K562 (cell line): ENCODE data around the gene SPATA2. TPM values are rescaled to one million over a fixed set of nuclear protein-coding genes. Genes with fewer than 3 reads are reported as not detected.

Source experiments
- ATAC-seq: fragments of 200-7000 bp; cut with Tn5 transposase; 3 replicates; pipeline ENCODE4 v1.9.1; 2020; ENCODE audit warnings: moderate library complexity
- BruUV-seq: library from RNA; stranded (reverse); fragments of 400-500 nt; replicated peaks from 2 replicates; lab custom pipeline; 2021; lab: Mats Ljungman, UMichigan
- CTCF ChIA-PET: fragments of 300-600 bp; formaldehyde crosslinking; extraction: SDS; loops from one replicate; lab custom pipeline; 2021; ENCODE audit warnings: low intra/inter-chr PET ratio; lab: Yijun Ruan, JAX
- POLR2A ChIA-PET: fragments of 300-600, 350-650 bp; sonication (Branson Sonifier 250); formaldehyde crosslinking; extraction: SDS; loops from one replicate; lab custom pipeline; 2021; ENCODE audit warnings: antibody characterized with exemption, inconsistent platforms; lab: Yijun Ruan, JAX
- DNase-seq, 4 experiments: peaks; one replicate each; pipeline versions ENCODE4 v3.0.0 to v3.0.0-alpha.2; 2011 to 2018; ENCODE audit warnings: low spot score in 3 of 4, mixed read lengths in 3 of 4; ENCODE audit errors: extremely low read depth in 1 of 4
- FAIRE-seq: peaks from 2 replicates; lab custom pipeline; 2011; peaks lifted over from hg19 to GRCh38; lab: Jason Lieb, UNC
- H2AFZ ChIP-seq: 2 replicates; pipeline ENCODE4 v1.6.0; 2011; ENCODE audit warnings: low read depth, low read length, control low read depth, inconsistent platforms
- H3K27ac ChIP-seq: fragments of 200-600 bp; 3 replicates; pipeline ENCODE4 v1.8.0; 2011; ENCODE audit warnings: low read depth, mild to moderate bottlenecking, control low read depth, inconsistent platforms, low read length, moderate library complexity, mixed read lengths; ENCODE audit errors: extremely low read depth
- H3K27me3 ChIP-seq, 2 experiments: fragments of 300-600 bp in 1 of 2; 2 replicates in 1 of 2; 3 replicates in 1 of 2; pipeline versions ENCODE4 v1.6.0 to v1.8.0; 2011; ENCODE audit warnings: inconsistent platforms in 2 of 2, low read length in 2 of 2, mild to moderate bottlenecking in 1 of 2, mixed read lengths in 1 of 2, moderate library complexity in 1 of 2; ENCODE audit not compliant: control insufficient read depth in 2 of 2, insufficient read depth in 2 of 2
- H3K36me3 ChIP-seq: fragments of 300-600 bp; 3 replicates; pipeline ENCODE4 v1.8.0; 2011; ENCODE audit warnings: mild to moderate bottlenecking, low read length, inconsistent platforms; ENCODE audit not compliant: control insufficient read depth, insufficient read depth
- H3K4me1 ChIP-seq, 2 experiments: fragments of 200-600 bp in 1 of 2; replicated peaks in 1 of 2; 2 replicates in 1 of 2; 3 replicates in 1 of 2; pipeline versions ENCODE4 v1.5.1 to v1.8.0; 2011; ENCODE audit warnings: inconsistent platforms in 2 of 2, low read length in 2 of 2, mild to moderate bottlenecking in 1 of 2, mixed read lengths in 1 of 2, moderate library complexity in 1 of 2; ENCODE audit not compliant: control insufficient read depth in 2 of 2, insufficient read depth in 2 of 2
- H3K4me2 ChIP-seq: 2 replicates; pipeline ENCODE4 v1.6.1; 2011; ENCODE audit warnings: low read length, control low read depth, inconsistent platforms, mixed read lengths; ENCODE audit not compliant: insufficient read depth
- H3K4me3 ChIP-seq: fragments of 200-600 bp; sonication (generic), shearing (Covaris generic); 2 replicates; pipeline ENCODE4 v1.5.1; 2016; ENCODE audit warnings: control low read depth, inconsistent platforms
- H3K79me2 ChIP-seq: fragments of 200-600 bp; 3 replicates; pipeline ENCODE4 v1.8.0; 2011; ENCODE audit warnings: low read length, inconsistent platforms; ENCODE audit not compliant: control insufficient read depth, insufficient read depth
- H3K9ac ChIP-seq, 2 experiments: 2 replicates each; pipeline versions ENCODE4 v1.6.0 to v1.6.1; 2011; ENCODE audit warnings: low read depth in 2 of 2, low read length in 2 of 2, control low read depth in 1 of 2, inconsistent platforms in 1 of 2, mild to moderate bottlenecking in 1 of 2, mixed read lengths in 1 of 2; ENCODE audit not compliant: insufficient read depth in 1 of 2
- H3K9me1 ChIP-seq: one replicate; pipeline ENCODE4 v1.6.0; 2011; ENCODE audit warnings: inconsistent platforms, mild to moderate bottlenecking, low read length, moderate library complexity; ENCODE audit not compliant: control insufficient read depth, insufficient read depth
- H3K9me3 ChIP-seq: replicated peaks from 2 replicates; pipeline ENCODE4 v1.5.1; 2011; ENCODE audit warnings: low read depth, low read length, inconsistent platforms; ENCODE audit not compliant: control insufficient read depth, insufficient read depth
- H4K20me1 ChIP-seq: replicated peaks from 2 replicates; pipeline ENCODE4 v1.6.1; 2011; ENCODE audit warnings: low read length, inconsistent platforms, mixed read lengths; ENCODE audit not compliant: control insufficient read depth, insufficient read depth
- DNMT1 ChIP-seq: fragments of 450-650 bp; IDR thresholded peaks from 2 replicates; pipeline ENCODE4 v1.6.1; 2016; ENCODE audit warnings: antibody characterized with exemption, mild to moderate bottlenecking
- L3MBTL2 ChIP-seq: fragments of 450-650 bp; IDR thresholded peaks from 2 replicates; pipeline ENCODE4 v1.6.1; 2016; ENCODE audit warnings: mild to moderate bottlenecking, moderate library complexity
- PKNOX1 ChIP-seq: fragments of 450-650 bp; IDR thresholded peaks from 2 replicates; pipeline ENCODE4 v1.6.1; 2016
- POLR2G ChIP-seq: fragments of 200-400 bp; formaldehyde crosslinking; IDR thresholded peaks from 2 replicates; pipeline ENCODE4 v1.6.1; 2017; ENCODE audit warnings: low read depth, mild to moderate bottlenecking, antibody characterized with exemption, low read length, moderate library complexity
- POLR2H ChIP-seq: IDR thresholded peaks from 2 replicates; pipeline ENCODE4 v1.6.1; 2016; ENCODE audit warnings: missing genetic modification characterization, low read depth, mild to moderate bottlenecking, control low read depth, missing compliant biosample characterization, moderate library complexity
- SMAD4 ChIP-seq: fragments of 250-450 bp; sonication (Bioruptor Pico); conservative IDR thresholded peaks from 2 replicates; pipeline ENCODE4 v1.8.0; 2021; ENCODE audit warnings: inconsistent platforms, mild to moderate bottlenecking, moderate library complexity
- SREBF1 ChIP-seq: fragments of 150-350 bp; IDR thresholded peaks from 2 replicates; pipeline ENCODE4 v1.6.1; 2014; ENCODE audit warnings: antibody characterized with exemption, low read depth, low read length, borderline replicate concordance
- ZNF644 ChIP-seq: fragments of 200-800 bp; sonication (Bioruptor generic); IDR thresholded peaks from 2 replicates; pipeline ENCODE4 v1.6.1; 2016; ENCODE audit warnings: low read depth, missing genetic modification characterization, missing compliant biosample characterization
- ZNF79 ChIP-seq: fragments of 250-450 bp; sonication (Bioruptor Pico); IDR thresholded peaks from 2 replicates; pipeline ENCODE4 v1.4.0; 2020; ENCODE audit warnings: low read depth, mild to moderate bottlenecking, moderate library complexity
- WGBS: fragments of 100-300 bp; shearing (Covaris generic); methylation state at CpG from one replicate; pipeline ENCODE4 v1.1.6; 2016; ENCODE audit warnings: low coverage, mixed read lengths; ENCODE audit not compliant: insufficient coverage; ENCODE audit errors: missing lambda C conversion rate; 5-methylcytosine and 5-hydroxymethylcytosine counted together
- in situ Hi-C: fragments of 300-500 bp; cut with MboI; formaldehyde crosslinking; loops from 4 replicates; pipeline ENCODE4 v1.15.0; 2018; ENCODE audit warnings: inconsistent platforms, mixed read lengths
- intact Hi-C: fragments of 100-400 bp; cut with micrococcal nuclease; formaldehyde crosslinking; loops from 2 replicates; pipeline ENCODE4 v1.14.2; 2022
- polyA plus RNA-seq, 8 experiments: library from polyadenylated mRNA; depleted of rRNA in 4 of 8; stranded (reverse) in 5 of 8; unstranded in 3 of 8; fragments of >200 nt; fragmentation: Nextera tagmentation in 2 of 8; fragmentation: Illumina TruSeq in 1 of 8; extraction: Ambion mirVana in 2 of 8; extraction: Trizol in 1 of 8; gene quantifications; 2 replicates each; pipeline versions ENCODE4 v1.2.1 to v1.2.3, GENCODE V29; 2011 to 2014; ENCODE audit warnings: inconsistent platforms in 1 of 8, missing spikeins in 1 of 8
- total RNA-seq, 7 experiments: library from RNA; depleted of rRNA in 6 of 7; stranded (reverse); fragments of >200 nt in 6 of 7; fragmentation: Illumina TruSeq in 2 of 7; extraction: Trizol in 2 of 7; gene quantifications; 2 replicates each; pipeline versions ENCODE4 v1.2.1 to v1.2.3, GENCODE V29; 2011 to 2021; ENCODE audit warnings: low replicate concordance in 1 of 7

Gene SPATA2
- total and polyA plus RNA-seq, 9 of the 15 experiments (the other 6 are each of a cell fraction or from before 2014, with no cell fraction given): 0.46 to 8.2 (median 2.7) TPM

GRCh38 chr20:49892817-49893216 is 22.5 kb downstream of the SPATA2 start (continued):
- TF ChIP-seq PKNOX1 (peak; percentile 29; the same call in 1 of the 2 replicates), ZNF644 (tag) (no peak), POLR2H (tag) (no peak), L3MBTL2 (0 out of 2 replicates have a peak, but pooled peaks have one; percentile 19), DNMT1 (no peak), SREBF1 (no peak), ZNF79 (CRISPR knock-in tag) (no peak)
- TF ChIP-seq, all 486 proteins: peak for 4

- Histone ChIP-seq H2AFZ (no peak overlapping the region), H3K4me2 (no peak overlapping the region), H3K79me2 (no peaks in the 10 kb centered on the region), H3K4me3 (no peak overlapping the region), H3K27me3 (no peaks in the 10 kb centered on the region), H4K20me1 (peaks cover 8% of the 10 kb centered on the region; the same call in 1 of the 2 replicates), H3K9me3 (no peaks in the 10 kb centered on the region), H3K9me1 (peaks cover 4% of the 10 kb centered on the region), H3K36me3 (peaks cover 20% of the 10 kb centered on the region; the same call in 1 of the 3 replicates), H3K4me1 (peaks cover 8 to 40% of the 10 kb centered on the region in 2 experiments), H3K27ac (no peak overlapping the region), H3K9ac (peak overlapping the region in 1 of 2 experiments; percentile 87; a peak in 2 of 4 replicates)
- ChIA-PET CTCF (interaction anchor here (0.6 kb wide), 1 partner anchor 195 kb away, joined by 3 read pairs; no protein-coding TSS in a partner anchor), POLR2A (interaction anchor here (0.6 to 3.2 kb wide), 4 partner anchors 8 to 468 kb away, joined by 3 to 16 read pairs (median 4); no protein-coding TSS in a partner anchor)
- DNase-seq (no peak), ATAC-seq (no peak), FAIRE-seq (no peak)
- intact Hi-C loops: loop anchor here (5.0 kb wide), 1 partner anchor 350 kb away; no protein-coding TSS in a partner anchor
- TF ChIP-seq SMAD4 (no peak), POLR2G (peak; percentile 46; the same call in 1 of the 2 replicates)
- WGBS: 68% methylated on average over 9 of the region's 9 CpGs
- in situ Hi-C loops: loop anchor here (25.0 kb wide), 1 partner anchor 555 kb away; no protein-coding TSS in a partner anchor
- BruUV-seq: no TSS peak
Observed at GRCh38 chr20:49892260-49892659, 23.1 kb downstream of the SPATA2 start.
